Measurements from ENCODE around the gene HAUS3. TPM values are rescaled to one million over a fixed set of nuclear protein-coding genes. Genes with fewer than 3 reads are reported as not detected.

HAUS3 gene
- total RNA-seq, 1 experiment from 2014 or later: 18.0 TPM

GRCh38 chr4:2183394-2183793, 58.5 kb downstream of the HAUS3 start:
- Histone ChIP-seq H3K56ac (ENCODE audit: insufficient read length, low read depth, low read length) (no peak overlapping the region), H4K20me1 (ENCODE audit: control insufficient read depth, insufficient read depth, insufficient read length) (no peaks in the 10 kb centered on the region), H3T11ph (ENCODE audit: low read length) (no peak overlapping the region), H3K9me3 (ENCODE audit: control insufficient read depth, low read depth, low read length) (no peaks in the 10 kb centered on the region), H4K8ac (replicated peaks; ENCODE audit: insufficient read length, low read depth, low read length) (no peak overlapping the region), H2BK12ac (ENCODE audit: insufficient read length, low read depth, low read length) (no peak overlapping the region), H2AFZ (ENCODE audit: low read length) (no peak overlapping the region), H3K4me2 (ENCODE audit: insufficient read depth, insufficient read length, low read length) (no peak overlapping the region), H4K91ac (ENCODE audit: insufficient read length, low read depth, low read length) (no peak overlapping the region), H3K79me1 (ENCODE audit: insufficient read depth, low read depth, low read length, poor library complexity, severe bottlenecking) (no peaks in the 10 kb centered on the region), H3K4me1 (ENCODE audit: insufficient read depth, low read length) (no peaks in the 10 kb centered on the region), H3K9ac (ENCODE audit: extremely low read depth, insufficient read length, low read length) (no peak overlapping the region), H3K79me2 (ENCODE audit: insufficient read depth, low read length) (no peaks in the 10 kb centered on the region), H2AK5ac (ENCODE audit: insufficient read length, low read length) (no peak overlapping the region), H3K23ac (ENCODE audit: insufficient read length, low read depth, low read length) (no peak overlapping the region), H2BK120ac (ENCODE audit: low read depth, low read length, poor library complexity, severe bottlenecking) (no peak overlapping the region), H3K23me2 (ENCODE audit: insufficient read length, low read depth, low read length, poor library complexity, severe bottlenecking) (no peaks in the 10 kb centered on the region), H3K27me3 (ENCODE audit: insufficient read depth, low read length) (no peaks in the 10 kb centered on the region), H4K5ac (ENCODE audit: insufficient read length, low read depth, low read length) (no peak overlapping the region), H2BK15ac (ENCODE audit: low read depth, low read length) (no peak overlapping the region), H3K18ac (ENCODE audit: insufficient read length, low read depth, low read length) (no peak overlapping the region), H3K4ac (ENCODE audit: low read depth, low read length) (no peak overlapping the region), H3K27ac (ENCODE audit: insufficient read length, low read depth, low read length) (no peak overlapping the region), H2BK20ac (ENCODE audit: low read depth, low read length, poor library complexity, severe bottlenecking) (no peak overlapping the region), H3K14ac (ENCODE audit: insufficient read depth, low read length) (no peak overlapping the region), H2BK5ac (ENCODE audit: insufficient read length, low read length) (no peak overlapping the region)
- TF ChIP-seq, protein P1, sequence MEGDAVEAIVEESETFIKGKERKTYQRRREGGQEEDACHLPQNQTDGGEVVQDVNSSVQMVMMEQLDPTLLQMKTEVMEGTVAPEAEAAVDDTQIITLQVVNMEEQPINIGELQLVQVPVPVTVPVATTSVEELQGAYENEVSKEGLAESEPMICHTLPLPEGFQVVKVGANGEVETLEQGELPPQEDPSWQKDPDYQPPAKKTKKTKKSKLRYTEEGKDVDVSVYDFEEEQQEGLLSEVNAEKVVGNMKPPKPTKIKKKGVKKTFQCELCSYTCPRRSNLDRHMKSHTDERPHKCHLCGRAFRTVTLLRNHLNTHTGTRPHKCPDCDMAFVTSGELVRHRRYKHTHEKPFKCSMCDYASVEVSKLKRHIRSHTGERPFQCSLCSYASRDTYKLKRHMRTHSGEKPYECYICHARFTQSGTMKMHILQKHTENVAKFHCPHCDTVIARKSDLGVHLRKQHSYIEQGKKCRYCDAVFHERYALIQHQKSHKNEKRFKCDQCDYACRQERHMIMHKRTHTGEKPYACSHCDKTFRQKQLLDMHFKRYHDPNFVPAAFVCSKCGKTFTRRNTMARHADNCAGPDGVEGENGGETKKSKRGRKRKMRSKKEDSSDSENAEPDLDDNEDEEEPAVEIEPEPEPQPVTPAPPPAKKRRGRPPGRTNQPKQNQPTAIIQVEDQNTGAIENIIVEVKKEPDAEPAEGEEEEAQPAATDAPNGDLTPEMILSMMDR (conservative IDR thresholded peaks at IDR 0.05): no peak
- no peaks in the 10 kb centered on the region; the same call in none of the 2 replicates for H3K27me3 Mint-ChIP-seq (ENCODE audit: low read depth)
- H3K9me3 Mint-ChIP-seq: peaks cover 8 to 11% of the 10 kb centered on the region in 2 experiments
- no peaks in the 10 kb centered on the region for H3K4me1 Mint-ChIP-seq
- no peak overlapping the region for H3K27ac Mint-ChIP-seq
- no peak overlapping the region for H3K4me3 Mint-ChIP-seq
- DNase-seq: no peak
- H3K36me3 Mint-ChIP-seq (ENCODE audit: insufficient read depth in 1 of 3, low read depth in 3 of 3): peaks cover 2 to 8% (median 3%) of the 10 kb centered on the region in 3 experiments
